SHP77 (cell line): ENCODE measurements around the gene C8G.

Experiments
- DNase-seq, 2 experiments: peaks; one replicate each; lab custom pipeline; 2025; lab: John Stamatoyannopoulos, UW

C8G gene

DNA sequence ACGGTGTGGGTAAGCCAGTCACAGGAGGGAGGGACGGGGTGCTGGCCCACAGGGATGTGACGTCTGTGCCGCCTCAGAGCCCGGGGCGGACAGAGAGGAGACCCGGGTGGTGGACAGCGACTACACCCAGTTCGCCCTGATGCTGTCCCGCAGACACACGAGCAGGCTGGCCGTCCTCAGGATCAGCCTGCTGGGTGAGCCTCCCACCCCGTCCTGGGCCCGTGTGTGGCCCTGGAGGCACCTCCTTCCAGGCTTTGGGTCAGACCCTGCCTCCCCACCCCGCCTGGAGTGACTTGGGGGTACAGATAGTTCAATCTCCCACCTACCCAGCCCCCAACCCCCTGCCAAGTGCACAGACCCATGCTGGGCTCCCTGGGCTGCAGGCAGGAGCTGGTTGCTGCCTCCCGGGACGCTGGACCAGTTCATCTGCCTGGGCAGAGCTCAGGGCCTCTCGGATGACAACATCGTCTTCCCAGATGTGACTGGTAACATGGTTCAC lies 8.8 kb downstream of the C8G start:
- no peak for DNase-seq

DNA sequence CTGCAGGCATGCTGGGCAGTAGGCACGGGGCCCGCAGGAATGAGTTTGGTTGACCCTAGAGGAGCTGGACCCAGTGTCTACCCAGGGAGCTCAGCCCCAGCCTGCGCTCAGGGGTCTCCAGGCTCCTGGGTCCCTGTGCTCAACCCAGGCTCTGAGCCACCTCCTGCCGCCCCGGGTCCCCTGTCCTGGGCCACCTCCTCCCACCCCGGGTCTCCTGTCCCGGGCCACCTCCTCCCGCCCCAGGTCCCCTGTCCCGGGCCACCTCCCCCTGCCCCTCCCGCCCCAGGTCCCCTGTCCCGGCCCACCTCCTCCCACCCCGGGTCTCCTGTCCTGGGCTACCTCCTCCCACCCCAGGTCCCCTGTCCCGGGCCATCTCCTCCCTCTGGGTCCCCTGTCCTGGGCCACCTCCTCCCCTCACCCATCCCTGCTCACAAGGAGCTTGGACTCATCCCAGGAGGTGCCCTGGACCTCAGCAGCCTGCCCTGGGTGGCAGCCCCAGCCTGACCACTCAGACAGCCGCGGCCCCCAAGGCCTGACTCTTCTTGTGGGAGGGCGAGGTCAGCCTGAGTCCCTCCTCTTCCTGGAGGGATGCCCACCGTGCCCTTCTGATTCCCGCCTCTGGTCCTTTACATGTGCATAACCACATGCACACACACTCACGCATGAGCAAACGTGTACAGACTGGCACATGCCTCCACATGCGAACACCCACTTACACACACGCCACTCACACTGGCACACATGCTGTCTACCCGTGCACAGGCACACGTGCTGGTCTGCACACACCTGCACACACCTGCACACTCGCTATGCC lies 9.4 kb downstream of the C8G start:
- no peak for DNase-seq

DNA sequence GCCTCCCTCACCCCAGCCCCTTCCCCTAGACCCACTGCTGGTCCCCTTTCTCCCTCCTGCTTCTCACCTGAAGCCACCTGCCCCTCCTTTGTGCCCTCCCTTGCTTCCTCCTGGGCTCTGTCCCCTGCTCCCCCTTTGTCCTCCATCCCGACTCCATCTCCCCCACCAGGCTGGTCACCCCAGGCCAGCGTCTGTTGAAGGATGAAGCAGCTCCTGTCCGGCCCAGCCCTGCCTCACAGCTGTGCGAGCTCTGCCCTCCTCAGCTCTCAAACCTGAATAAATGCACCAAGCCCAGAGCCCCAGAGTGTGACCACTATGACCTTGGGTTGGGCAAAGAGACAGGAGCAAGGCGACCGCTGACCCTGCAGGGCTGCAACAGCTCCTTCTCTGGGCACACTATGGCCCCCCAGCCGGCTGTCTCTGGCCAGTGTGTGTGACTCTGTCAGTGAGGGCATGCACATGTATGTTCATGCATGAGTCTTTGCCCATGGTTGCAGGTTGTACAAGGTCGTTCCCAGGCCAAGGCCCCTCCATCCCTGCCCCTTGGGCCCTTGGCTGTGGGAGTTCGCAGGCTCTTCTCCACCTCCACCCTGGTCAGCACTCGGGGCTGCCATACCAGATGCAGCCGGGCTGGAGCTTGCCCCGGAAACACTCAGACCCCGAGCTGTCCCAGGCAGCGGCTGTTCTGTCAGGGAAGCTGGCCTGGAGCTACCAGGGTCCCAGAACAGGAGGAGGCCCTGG lies 10.3 kb downstream of the C8G start:
- no peak for DNase-seq

DNA sequence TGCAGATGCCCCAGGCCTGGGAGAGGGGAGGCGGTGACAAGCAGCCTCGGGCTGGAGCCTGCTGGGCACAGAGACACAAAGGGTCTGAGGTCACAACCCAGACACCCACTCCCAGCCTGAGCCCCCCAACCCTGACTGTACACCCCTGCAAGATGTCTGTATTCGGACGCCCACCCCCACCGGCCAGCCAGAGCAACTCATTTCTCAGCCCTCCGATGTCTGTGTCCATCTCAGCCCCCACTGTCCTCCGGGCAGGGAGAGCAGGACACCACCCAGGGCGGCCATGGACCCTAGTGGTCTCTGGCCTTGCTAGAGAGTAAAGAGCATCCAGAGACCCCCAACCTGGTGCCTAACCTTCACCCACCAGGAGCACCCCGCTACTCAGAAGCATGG lies 10.9 kb downstream of the C8G start:
- no peak for DNase-seq

DNA sequence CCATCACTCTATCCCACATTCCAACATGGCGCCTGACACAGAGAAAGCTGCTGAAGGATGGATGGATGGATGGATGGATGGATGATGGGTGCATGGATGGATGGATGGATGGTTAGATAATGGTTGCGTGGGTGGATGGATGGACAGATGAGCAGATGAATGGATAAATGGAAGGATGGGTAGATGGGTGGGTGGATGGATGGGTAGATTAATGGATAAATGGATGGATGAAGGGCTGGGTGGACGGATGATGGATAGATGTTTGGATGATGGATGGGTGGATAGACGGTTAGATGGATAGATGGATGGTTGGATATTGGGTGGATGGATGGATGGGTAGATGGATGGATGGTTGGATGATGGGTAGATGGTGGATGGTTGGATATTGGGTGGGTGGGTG lies 11.6 kb downstream of the C8G start:
- no peak for DNase-seq

DNA sequence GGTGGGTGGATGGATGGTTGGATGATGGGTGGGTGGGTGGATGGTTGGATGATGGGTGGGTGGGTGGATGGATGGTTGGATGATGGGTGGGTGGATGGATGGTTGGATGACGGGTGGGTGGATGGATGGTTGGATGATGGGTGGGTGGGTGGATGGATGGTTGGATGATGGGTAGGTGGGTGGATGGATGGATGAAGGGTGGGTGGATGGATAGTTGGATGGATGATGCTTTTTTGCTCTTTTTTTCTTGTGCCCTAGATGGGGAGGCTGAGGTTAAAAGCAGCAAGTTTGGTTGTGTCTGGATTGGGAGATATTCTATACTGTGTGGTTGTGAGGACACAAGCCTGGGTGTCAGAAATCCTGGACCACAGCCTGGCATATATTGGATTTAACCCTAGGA lies 12.4 kb downstream of the C8G start:
- DNase-seq = no peak

DNA sequence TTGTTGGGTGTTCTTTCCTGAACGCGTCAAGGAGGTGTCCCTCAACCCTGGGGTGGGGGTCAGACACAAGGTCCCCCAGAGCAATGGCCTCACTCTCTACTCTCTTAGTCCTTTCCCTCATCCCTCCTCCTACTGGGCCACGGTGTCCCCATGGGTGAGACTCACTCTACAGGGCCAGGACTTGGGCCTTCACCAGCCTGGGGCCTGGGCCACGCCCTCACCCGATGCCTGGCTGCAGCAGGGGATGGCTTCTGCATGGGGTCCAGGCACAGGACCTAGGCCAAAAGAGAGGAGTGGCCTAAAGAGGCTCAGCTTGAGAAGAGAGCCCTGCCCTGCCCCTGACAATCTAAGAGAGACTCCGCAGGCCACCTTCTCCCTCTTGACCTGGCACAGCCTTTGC lies 12.9 kb downstream of the C8G start:
- no peak for DNase-seq

DNA sequence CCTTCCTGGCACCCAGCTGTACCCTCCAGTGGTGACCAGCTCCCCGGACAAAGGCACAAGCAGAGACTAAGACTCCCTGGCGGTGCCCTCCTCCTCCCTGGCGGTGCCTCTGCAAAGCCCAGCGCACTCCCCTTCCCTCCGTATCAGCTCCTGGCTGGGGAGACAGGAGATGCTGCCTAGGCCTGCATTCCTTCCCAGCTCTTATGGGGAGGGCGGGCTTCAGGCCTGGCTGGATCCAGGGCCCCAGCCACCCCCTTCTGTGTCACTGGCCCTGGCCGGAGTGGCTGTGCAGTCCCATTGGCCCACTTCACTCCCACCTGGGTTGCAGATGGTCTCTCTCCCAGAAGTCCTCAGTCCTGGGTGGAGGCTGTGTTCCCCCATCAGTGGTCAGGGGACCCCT lies 13.4 kb downstream of the C8G start:
- DNase-seq = no peak

DNA sequence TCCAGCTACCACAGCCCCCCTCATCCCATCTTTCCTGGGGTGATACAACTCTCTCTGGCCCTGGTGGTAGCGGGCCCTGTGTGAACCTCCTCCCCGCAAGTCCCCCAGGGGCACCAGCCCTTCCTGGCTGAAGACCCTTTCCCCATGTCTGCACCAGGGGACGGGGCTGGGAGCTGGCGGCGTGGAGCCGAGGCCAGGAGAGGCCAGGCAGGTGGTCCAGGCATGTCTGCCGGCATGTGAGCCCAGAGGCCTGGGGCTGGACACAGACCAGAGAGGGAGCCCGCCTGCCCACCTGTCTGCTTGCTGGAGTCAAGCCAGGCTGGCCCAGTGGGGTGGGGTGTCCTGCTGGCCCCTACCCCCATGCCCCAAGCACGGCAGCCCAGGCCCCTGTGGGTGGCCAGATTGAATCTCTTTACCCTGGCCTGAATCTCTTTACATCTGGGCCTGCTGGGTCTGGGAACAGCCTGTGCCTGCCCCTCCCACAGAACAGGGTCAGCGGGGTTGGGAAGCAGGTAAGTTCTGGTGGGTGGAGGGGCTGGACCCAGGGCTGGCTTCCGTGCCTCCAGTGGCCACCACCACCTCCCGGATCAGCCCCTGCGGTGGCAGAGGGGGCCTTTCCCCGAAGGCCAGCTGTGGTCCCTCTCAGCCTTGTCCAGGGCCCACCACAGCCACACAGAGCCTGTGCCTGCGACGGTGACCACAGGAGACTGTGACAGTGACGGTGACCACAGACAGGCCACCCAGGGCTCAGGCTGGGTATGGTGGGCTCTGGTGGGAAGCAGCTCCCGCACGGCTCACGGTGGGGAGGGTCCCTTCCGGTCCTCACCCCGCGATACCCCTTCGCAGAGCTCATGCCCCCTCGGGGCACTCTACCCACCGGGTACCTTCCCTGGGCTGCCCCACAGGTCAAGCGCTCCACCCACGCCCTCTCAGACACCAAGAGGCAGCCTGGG lies 14.1 kb downstream of the C8G start:
- DNase-seq = no peak

DNA sequence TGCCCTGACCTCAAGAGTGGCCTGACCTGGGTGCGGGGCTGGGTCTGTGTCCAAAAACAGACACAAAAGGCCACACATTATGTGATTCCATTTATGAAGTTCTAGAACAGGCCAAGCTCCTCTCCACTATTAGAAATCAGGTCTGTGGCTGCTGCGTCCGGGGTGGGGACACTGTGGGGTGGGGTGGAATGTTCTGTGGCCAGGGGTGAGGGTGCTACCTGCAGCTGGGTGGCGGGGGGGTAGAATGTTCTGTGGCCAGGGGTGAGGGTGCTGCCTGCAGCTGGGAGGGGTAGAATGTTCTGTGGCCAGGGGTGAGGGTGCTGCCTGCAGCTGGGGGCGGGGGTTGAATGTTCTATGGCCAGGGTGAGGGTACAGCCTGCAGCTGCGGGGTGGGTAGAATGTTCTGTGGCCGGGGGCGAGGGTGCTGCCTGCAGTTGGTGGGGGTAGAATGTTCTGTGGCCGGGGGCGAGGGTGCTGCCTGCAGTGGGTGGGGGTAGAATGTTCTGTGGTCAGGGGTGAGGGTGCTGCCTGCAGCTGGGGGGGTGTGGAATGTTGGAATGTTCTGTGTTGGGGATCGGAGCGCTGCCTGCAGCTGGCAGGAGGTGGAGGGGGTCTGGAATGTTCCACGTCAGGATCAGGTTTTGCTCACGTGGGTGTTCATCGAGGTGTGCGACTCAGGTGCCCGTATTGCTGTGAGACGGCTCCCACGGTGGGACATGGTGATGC lies 15.3 kb downstream of the C8G start:
- DNase-seq = no peak

DNA sequence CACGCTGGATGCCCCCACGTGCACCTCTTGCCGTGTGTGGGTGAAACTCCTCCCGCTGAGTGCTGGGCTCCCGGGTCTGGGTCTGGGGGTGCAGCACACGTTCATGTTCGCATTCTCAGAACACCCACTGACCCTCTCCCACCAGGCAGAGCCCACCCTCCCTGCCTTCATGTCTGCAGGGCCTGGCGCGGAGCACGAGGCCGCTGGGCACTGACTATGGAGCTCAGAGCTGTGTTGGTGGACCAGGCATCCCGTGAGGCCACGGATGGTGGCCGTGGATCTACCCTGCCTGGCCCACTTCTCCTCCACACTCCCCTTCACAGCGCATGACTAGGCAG lies 15.9 kb downstream of the C8G start:
- DNase-seq = no peak

DNA sequence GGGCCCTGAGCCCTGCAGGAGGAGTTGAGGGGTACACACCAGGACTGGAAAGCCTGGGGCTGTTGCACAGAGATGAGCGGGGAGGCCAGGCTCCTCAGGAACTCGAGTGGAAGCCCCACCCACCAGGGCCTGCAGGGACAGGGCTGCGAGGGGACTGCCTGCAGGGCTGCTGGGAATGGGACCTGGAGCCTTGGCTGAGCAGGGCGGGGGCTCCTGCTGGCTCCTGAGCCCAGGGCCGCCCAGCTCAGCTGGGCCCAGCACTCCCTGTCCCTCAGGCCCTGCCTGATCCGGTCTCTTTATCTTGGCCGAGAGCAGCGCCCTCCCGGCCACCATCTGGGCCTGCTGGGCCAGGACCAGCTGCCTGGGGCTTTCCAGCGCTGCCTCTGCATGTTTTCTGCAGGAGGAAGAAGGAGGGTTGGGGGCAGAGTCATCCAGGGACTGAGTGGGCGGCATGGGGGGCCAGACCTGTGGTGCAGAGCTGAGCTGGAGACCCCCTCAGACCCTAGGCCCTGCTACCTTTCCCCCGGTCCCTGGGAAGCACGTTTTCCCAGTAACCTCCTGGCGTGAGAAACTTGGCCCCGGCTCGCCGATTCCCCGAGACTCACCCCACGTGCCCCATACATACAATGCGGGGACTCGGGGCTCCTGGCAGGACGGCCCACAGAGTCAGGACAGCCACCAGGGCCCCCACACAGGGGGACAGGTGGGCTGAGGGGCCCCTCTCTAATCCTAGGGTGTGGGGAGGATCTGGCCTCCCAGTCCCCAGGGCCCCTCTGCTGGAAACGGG lies 16.4 kb downstream of the C8G start:
- DNase-seq = no peak

DNA sequence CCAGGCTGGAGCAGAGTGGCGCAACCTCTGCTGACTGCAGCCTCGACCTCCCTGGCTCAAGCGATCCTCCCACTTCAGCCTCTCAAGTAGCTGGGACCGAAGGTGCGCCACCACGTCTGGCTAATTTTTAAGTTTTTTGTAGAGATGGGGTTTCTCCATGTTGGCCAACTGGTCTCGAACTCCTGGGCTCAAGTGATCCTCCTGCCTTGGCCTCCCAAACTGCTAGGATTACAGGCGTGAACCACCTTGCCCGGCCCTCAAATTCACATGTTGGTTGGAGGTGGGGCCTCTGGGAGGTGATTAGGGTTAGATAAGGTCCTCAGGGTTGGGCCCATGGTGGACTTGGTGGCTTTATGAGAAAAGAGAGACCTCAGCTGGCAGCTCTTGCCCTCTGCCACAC lies 17.1 kb downstream of the C8G start:
- DNase-seq = no peak

DNA sequence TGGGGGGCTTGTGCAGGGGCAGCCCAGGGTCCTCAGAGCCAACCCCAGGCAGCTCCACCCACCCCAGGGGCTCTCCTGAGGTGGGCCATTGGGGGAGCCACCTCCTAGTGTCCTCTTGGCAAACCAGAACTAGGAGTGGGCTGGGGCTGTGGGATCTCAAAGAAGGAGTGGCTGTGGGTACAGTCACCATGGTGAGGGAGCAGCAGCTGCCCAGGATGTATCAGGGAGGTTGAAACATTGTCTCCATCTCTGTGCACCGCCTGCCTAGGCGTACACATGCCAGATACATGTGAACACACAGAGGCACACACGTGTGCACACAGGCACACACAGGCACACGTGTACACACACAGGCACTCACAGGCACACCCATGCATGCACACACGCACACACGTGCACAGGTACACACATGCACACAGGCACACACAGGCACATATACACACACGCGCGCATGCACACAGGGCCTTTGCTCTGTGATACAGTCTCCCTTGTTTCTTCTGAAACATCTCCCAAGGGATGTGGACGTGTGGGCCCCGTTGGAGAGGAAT lies 17.7 kb downstream of the C8G start:
- no peak for DNase-seq

DNA sequence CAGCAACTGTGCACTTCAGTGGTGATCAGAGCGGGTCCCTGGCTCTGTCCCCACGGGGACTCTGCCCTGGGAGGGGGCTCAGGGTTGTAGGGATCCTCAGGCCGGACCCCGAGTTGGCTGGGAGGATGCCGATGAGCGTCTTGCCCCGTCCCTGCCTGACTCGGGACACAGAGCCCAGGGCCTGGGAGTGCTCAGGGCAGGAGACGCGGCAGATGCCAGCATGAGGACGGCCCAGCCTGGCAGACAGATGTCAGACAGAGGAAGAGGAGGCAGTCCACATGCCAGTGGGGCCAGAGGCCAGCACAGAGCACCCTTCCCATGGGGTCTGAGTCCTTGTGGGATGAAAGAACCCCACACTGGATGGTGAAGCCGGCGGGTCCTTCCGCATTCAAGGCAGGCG lies 18.3 kb downstream of the C8G start:
- no peak for DNase-seq

DNA sequence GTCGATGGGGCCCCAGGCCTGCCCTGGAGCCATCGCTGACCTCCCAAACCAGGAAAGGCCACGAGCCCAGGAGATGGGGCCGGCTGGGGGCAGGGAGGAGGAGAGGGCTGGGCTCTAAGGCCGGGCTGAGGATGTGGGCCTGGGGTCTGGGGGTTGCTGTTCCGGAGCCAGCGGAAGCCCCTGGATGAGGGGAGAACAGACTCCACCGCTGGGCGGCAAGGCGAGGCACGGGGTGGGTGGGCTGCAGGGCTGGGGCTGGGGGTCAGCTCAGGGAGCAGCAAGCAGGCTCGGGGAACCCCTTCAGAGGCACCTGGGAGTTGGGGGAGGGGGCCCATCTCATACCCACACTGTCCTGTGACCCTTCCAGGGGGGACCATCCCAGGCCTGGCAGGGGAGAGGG lies 18.7 kb downstream of the C8G start:
- DNase-seq = no peak

DNA sequence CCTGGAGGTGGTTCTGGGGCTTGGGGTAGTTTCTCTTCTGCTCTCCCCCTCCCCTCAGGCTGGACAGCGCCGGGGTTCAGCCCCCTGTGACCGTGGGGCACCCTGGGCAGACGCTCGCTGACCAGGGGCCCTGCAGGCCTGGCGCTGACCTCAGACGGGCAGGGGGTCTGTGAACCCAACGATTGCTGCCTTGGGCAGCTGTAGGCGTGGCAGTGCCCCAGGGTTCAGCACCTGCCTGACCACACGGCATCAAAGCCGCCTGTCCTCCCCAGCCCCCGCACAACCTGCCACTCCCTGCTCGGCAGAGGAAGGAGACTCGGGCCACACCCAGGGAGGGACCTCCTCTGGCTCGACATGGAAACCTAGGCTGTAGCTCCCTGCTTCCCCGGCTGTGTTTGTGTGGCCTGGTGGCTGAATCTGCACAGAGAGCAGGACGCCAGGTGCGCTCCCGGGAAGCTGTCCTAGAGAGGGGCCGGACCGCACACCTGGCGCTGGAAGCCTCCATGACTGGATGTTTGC lies 19.2 kb downstream of the C8G start:
- DNase-seq = peak in 1 of 2 experiments; percentile 59

DNA sequence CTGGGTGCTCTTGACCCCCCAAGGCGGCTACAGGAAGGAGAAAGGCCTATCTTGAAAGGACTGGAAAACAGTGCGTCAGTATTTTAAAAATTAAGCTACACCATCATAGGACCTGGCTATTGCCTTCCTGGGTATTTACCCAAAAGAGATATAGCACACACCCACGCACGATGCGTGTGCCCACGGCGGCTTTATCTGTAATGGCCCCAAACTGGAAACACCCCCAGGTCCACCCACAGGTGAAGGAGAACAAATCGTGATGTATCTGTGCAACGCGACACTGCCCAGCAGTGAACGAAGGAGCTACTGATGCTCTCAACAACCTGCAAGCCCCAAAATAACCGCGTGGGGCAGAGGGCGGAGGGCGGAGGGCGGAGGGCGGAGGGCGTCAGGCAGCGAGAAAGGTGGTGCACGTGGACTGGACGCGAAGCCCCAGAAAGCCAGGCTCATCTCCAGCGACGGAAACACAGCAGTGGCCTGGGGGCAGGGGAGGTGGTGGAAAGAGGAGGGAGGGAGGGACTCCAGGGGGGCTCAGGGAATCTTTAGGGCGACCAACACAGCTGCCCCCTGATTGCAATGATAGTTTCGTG lies 19.9 kb downstream of the C8G start:
- DNase-seq = no peak

DNA sequence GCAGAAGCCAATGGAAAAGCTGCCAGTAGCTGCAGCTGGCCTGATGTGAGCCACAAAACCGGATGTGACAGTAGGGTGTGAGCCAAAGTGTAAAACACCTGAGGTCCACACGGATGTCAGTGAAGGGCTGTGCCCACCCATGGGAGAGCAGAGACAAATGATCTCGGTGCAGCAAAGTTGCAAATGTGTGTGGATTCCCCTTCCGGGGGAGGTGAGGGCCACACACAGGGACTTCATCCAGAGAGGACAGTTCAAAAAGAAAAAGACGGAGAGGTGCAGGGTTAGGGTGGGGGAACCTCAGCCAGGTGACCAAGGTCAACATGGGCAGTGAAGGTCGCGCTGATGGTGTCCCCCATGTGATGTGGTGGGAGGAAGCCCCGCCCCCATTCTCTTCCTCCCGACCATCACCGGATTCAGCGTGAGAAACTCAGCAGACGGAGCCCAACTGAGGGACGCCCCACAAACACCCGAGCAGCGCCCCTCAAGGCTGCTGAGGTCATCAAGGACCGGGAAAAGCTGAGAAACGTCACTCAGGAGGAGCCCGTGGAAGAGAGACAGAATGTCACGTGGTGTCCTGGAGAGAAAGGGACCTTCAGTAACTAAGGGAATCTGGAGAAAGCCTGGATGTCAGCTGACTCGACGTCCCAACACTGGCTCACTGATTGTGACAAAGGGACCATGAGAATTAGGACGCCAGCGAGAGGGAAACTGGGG lies 20.9 kb downstream of the C8G start:
- DNase-seq = no peak
